ENCODE results near the gene NAXD. TPM values are rescaled to one million over a fixed set of nuclear protein-coding genes. Genes with fewer than 3 reads are reported as not detected.

The NAXD gene
- total and polyA plus RNA-seq, 10 of the 15 experiments (the other 5 are each of a cell fraction or from before 2014, with no cell fraction given), result 1.5 to 36.2 (median 23.8) TPM

DNA sequence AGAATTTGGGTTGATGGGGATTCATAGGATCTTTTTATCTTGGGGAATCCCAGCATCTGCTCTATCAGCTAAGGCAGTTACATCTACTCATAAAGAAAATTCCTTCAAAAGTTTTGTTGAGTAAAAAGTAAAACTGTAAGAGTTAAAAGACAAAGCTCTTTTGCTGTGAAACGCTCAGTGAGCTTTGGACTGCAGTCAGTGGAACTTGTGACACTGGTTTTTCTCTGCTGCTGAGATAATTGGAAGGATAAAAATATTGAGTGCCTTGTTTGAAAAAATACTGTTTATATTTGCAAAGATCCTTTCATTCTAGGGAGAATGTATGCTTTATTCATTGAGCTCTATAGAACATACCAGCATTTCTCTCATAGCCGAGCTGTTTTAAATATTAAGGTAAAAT is 5.3 kb downstream of the NAXD start:
- Histone ChIP-seq H3K9ac (ENCODE audit: control insufficient read depth, insufficient read depth, low read length) (no peak overlapping the region), H3K27me3 (replicated peaks in 1 of 2; ENCODE audit: control insufficient read depth in 2 of 2, insufficient read depth in 2 of 2, low read length in 1 of 2) (no peaks in the 10 kb centered on the region), H3K4me2 (ENCODE audit: control insufficient read depth, insufficient read depth) (no peak overlapping the region), H3K27ac (ENCODE audit: control insufficient read depth, insufficient read depth) (no peak overlapping the region), H2AFZ (ENCODE audit: control insufficient read depth, low read depth, low read length) (no peak overlapping the region), H3K79me2 (ENCODE audit: control insufficient read depth, insufficient read depth, low read length) (peaks cover 71% of the 10 kb centered on the region), H4K20me1 (ENCODE audit: control insufficient read depth, insufficient read depth) (peaks cover 6% of the 10 kb centered on the region; the same call in 1 of the 2 replicates), H3K9me3 (replicated peaks; ENCODE audit: control insufficient read depth, insufficient read depth, low read length) (no peaks in the 10 kb centered on the region), H3K36me3 (ENCODE audit: control insufficient read depth in 2 of 2, insufficient read depth in 2 of 2, low read length in 1 of 2) (peaks cover 7 to 8% of the 10 kb centered on the region in 2 experiments), H3K4me3 (no peak overlapping the region), H3K4me1 (ENCODE audit: control insufficient read depth, insufficient read depth, low read length) (peaks cover 6% of the 10 kb centered on the region; the same call in 1 of the 2 replicates)
- intact Hi-C loops (cut with micrococcal nuclease; ENCODE audit: unreplicated experiment), result no loop called here
- BruUV-seq (replicated peaks), result no TSS peak
- SMC1A ChIA-PET (ENCODE audit: uncharacterized antibody, unreplicated experiment), result interaction anchor here (1.0 to 1.3 kb wide), 5 partner anchors 10 to 27 kb away, joined by 3 to 8 read pairs (median 3); no protein-coding TSS in a partner anchor
- WGBS (ENCODE audit: insufficient coverage, insufficient replicate concordance, low lambda C conversion rate, missing lambda C conversion rate), result 71% methylated on average over 2 of the region's 2 CpGs
- ATAC-seq, result no peak
- in situ Hi-C loops (cut with MboI), result no loop called here
- no peak for DNase-seq (ENCODE audit: low read depth, low spot score)
- CTCF ChIA-PET, result interaction anchor here (0.7 to 1.8 kb wide), 6 partner anchors 10 to 165 kb away, joined by 3 to 9 read pairs (median 3); no protein-coding TSS in a partner anchor
- no peak for FAIRE-seq
- TF ChIP-seq POLR2A (IDR thresholded peaks at IDR 0.05; ENCODE audit: low read depth, low read length) (no peak), HDAC2 (IDR thresholded peaks at IDR 0.05) (no peak), POU2F2 (IDR thresholded peaks at IDR 0.05; ENCODE audit: borderline replicate concordance, low read depth, low read length) (no peak), ZNF384 (IDR thresholded peaks at IDR 0.05; ENCODE audit: borderline replicate concordance, low read depth, low read length) (no peak), FOXM1 (IDR thresholded peaks at IDR 0.05; ENCODE audit: low read depth, low read length) (no peak), CHD1 (IDR thresholded peaks at IDR 0.05; ENCODE audit: low read depth, low read length) (no peak), HCFC1 (IDR thresholded peaks at IDR 0.05; ENCODE audit: low read length) (no peak), ZBED1 (IDR thresholded peaks at IDR 0.05; ENCODE audit: borderline replicate concordance) (no peak), CHD4 (IDR thresholded peaks at IDR 0.05) (no peak), KLF5 (IDR thresholded peaks at IDR 0.05; ENCODE audit: partially characterized antibody) (no peak), STAT3 (IDR thresholded peaks at IDR 0.05; ENCODE audit: low read depth, low read length) (no peak), RUNX3 (IDR thresholded peaks at IDR 0.05; ENCODE audit: low read length) (no peak), NRF1 (conservative IDR thresholded peaks at IDR 0.05; ENCODE audit: low read depth, low read length) (no peak), SREBF1 (IDR thresholded peaks at IDR 0.05; ENCODE audit: low read length) (no peak), CBFB (IDR thresholded peaks at IDR 0.05; ENCODE audit: low read depth) (no peak), ESRRA (IDR thresholded peaks at IDR 0.05; ENCODE audit: low read length) (no peak)
- TF ChIP-seq, protein P1, sequence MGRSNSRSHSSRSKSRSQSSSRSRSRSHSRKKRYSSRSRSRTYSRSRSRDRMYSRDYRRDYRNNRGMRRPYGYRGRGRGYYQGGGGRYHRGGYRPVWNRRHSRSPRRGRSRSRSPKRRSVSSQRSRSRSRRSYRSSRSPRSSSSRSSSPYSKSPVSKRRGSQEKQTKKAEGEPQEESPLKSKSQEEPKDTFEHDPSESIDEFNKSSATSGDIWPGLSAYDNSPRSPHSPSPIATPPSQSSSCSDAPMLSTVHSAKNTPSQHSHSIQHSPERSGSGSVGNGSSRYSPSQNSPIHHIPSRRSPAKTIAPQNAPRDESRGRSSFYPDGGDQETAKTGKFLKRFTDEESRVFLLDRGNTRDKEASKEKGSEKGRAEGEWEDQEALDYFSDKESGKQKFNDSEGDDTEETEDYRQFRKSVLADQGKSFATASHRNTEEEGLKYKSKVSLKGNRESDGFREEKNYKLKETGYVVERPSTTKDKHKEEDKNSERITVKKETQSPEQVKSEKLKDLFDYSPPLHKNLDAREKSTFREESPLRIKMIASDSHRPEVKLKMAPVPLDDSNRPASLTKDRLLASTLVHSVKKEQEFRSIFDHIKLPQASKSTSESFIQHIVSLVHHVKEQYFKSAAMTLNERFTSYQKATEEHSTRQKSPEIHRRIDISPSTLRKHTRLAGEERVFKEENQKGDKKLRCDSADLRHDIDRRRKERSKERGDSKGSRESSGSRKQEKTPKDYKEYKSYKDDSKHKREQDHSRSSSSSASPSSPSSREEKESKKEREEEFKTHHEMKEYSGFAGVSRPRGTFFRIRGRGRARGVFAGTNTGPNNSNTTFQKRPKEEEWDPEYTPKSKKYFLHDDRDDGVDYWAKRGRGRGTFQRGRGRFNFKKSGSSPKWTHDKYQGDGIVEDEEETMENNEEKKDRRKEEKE (IDR thresholded peaks at IDR 0.05), result no peak
- POLR2A ChIA-PET, result interaction anchor here (0.6 to 1.0 kb wide), 5 partner anchors 10 to 84 kb away, joined by 3 to 7 read pairs (median 4); no protein-coding TSS in a partner anchor
- RAD21 ChIA-PET (ENCODE audit: unreplicated experiment), result interaction anchor here (0.6 to 1.3 kb wide), 4 partner anchors 25 to 197 kb away, joined by 3 to 5 read pairs (median 3); no protein-coding TSS in a partner anchor
